Chondrocyte (in vitro differentiated cells): ENCODE data around the gene PITX1. TPM values are rescaled to one million over a fixed set of nuclear protein-coding genes. Genes with fewer than 3 reads are reported as not detected.
"Not testable (repeated sequence)": the region's sequence is repeated elsewhere in the genome, so short reads cannot be mapped to it uniquely, and the experiment has no call there.

Source experiments
- DNase-seq: peaks from one replicate; pipeline ENCODE4 v3.0.0; 2021; ENCODE audit warnings: mixed read lengths, low spot score
- H3K27ac Mint-ChIP-seq: one replicate; pipeline ENCODE4 v1.8.0; 2021; ENCODE audit warnings: mild to moderate bottlenecking, moderate library complexity, mixed read lengths; ENCODE audit not compliant: unreplicated experiment
- H3K27me3 Mint-ChIP-seq: 2 replicates; pipeline ENCODE4 v1.8.0; 2021; ENCODE audit warnings: low read depth, mixed read lengths
- H3K36me3 Mint-ChIP-seq: 2 replicates; pipeline ENCODE4 v1.8.0; 2021; ENCODE audit warnings: low read depth, mixed read lengths
- H3K4me1 Mint-ChIP-seq: 2 replicates; pipeline ENCODE4 v1.8.0; 2021; ENCODE audit warnings: low read depth, mild to moderate bottlenecking, mixed read lengths
- H3K4me3 Mint-ChIP-seq: one replicate; pipeline ENCODE4 v1.8.0; 2021; ENCODE audit warnings: mild to moderate bottlenecking, moderate library complexity, mixed read lengths; ENCODE audit not compliant: unreplicated experiment
- H3K9me3 Mint-ChIP-seq: 2 replicates; pipeline ENCODE4 v1.8.0; 2021; ENCODE audit warnings: low read depth, mixed read lengths
- total RNA-seq: library from RNA; stranded (reverse); gene quantifications from 3 replicates; pipeline ENCODE4 v1.2.1, GENCODE V29; 2021
- TF ChIP-seq, protein P1 (sequence below): fragments of 200-600 bp; sonication (generic); IDR thresholded peaks from 2 replicates; pipeline ENCODE4 v1.5.0; 2021; ENCODE audit warnings: antibody characterized with exemption, mild to moderate bottlenecking, moderate library complexity

PITX1 gene
- total RNA-seq, 1 donor from 2014 or later, result not detected

DNA sequence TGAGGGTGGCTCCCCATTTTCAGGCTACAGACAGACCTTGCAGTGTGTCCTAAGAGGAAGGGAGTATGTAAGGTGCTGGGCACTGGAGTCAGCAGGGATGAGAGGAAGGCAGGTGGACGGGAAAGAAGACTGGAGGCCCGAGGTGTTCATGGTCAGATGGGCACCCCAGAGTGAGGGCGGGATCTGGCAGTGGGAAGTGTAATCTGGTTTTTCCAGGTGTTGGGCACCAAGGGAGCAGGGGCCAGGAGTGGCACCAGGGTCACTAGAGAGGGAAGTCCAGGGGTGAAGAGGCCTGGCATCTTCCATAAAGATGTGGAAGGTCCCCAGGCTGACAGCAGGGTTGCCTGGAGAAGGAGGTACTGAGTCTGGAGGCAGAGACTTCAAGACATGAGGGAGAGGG is 29.7 kb downstream of the PITX1 start:
- Mint-ChIP-seq H3K36me3 (peaks cover 14% of the 10 kb centered on the region), H3K4me1 (no peaks in the 10 kb centered on the region), H3K27me3 (peaks cover 33% of the 10 kb centered on the region), H3K9me3 (peaks cover 12% of the 10 kb centered on the region), H3K27ac (no peak overlapping the region), H3K4me3 (no peak overlapping the region)
- TF ChIP-seq, protein P1, sequence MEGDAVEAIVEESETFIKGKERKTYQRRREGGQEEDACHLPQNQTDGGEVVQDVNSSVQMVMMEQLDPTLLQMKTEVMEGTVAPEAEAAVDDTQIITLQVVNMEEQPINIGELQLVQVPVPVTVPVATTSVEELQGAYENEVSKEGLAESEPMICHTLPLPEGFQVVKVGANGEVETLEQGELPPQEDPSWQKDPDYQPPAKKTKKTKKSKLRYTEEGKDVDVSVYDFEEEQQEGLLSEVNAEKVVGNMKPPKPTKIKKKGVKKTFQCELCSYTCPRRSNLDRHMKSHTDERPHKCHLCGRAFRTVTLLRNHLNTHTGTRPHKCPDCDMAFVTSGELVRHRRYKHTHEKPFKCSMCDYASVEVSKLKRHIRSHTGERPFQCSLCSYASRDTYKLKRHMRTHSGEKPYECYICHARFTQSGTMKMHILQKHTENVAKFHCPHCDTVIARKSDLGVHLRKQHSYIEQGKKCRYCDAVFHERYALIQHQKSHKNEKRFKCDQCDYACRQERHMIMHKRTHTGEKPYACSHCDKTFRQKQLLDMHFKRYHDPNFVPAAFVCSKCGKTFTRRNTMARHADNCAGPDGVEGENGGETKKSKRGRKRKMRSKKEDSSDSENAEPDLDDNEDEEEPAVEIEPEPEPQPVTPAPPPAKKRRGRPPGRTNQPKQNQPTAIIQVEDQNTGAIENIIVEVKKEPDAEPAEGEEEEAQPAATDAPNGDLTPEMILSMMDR, result no peak
- DNase-seq, result no peak

DNA sequence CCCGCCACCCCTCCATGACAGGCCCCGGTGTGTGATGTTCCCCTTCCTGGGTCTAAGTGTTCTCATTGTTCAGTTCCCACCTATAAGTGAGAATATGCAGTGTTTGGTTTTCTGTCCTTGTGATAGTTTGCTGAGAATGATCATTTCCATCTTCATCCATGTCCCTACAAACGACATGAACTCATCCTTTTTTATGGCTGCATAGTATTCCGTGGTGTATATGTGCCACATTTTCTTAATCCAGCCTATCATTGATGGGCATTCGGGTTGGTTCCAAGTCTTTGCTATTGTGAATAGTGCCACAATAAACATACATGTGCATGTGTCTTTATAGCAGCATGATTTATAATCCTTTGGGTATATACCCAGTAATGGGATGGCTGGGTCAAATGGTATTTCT is 36.0 kb downstream of the PITX1 start:
- not testable (repeated sequence) for H3K4me3 Mint-ChIP-seq
- Mint-ChIP-seq H3K36me3 (peaks cover 15% of the 10 kb centered on the region), H3K27me3 (peaks cover 32% of the 10 kb centered on the region)

DNA sequence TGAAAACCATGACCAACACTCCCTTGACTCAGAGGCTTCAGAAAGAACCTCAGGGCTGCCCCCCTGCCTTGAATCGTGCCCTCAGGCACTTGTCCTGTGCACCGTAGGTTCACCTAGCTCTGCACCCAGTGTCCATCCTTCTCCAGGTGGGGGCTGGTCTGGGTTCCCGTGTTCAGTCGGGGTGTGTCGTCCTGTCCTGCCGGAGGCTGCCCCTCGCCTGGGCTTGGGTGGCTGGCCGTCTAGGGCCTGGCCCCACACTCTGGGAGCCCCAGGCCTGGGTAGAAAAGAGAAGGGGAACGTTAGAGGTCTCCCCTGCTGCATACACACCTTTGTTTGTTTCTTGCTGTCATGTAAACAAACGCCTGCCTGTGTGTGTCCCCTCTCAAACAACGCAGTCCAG is 37.0 kb downstream of the PITX1 start:
- peaks cover 24% of the 10 kb centered on the region for H3K27me3 Mint-ChIP-seq
- DNase-seq, result no peak
- TF ChIP-seq, protein P1, result no peak
- H3K27ac Mint-ChIP-seq, result no peak overlapping the region
- peaks cover 5% of the 10 kb centered on the region for H3K4me1 Mint-ChIP-seq
- H3K4me3 Mint-ChIP-seq, result no peak overlapping the region
- H3K9me3 Mint-ChIP-seq, result peaks cover 7% of the 10 kb centered on the region
- peaks cover 9% of the 10 kb centered on the region for H3K36me3 Mint-ChIP-seq

More for the DNA sequence above, 36.0 kb downstream of the PITX1 start:
- not testable (repeated sequence) for DNase-seq, H3K4me1 Mint-ChIP-seq, H3K27ac Mint-ChIP-seq
- H3K9me3 Mint-ChIP-seq, result peaks cover 12% of the 10 kb centered on the region

DNA sequence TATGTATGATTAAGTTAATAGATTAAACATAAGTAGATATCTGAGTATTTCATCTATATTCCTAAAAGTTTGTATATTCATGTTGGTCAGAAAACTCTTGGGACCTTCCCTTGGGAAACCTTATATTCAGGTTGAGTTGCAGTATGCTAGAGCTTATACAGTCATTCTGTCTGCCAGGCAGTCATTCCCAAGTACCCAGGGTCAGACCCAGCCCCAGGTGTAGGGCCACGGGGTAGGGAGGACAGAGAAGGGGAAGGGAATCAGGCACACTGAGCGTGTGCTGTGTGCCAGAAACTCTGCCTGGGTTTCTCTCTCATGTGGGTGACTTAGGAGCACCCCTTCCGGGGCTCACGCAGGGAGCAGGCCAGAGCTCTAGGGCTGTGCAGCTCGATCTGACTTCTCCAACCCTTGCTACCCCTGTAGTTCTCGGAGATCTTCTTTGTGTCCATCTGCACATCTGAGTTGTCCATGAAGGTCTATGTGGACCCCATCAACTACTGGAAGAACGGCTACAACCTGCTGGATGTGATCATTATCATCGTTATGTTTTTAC is 38.1 kb downstream of the PITX1 start:
- Mint-ChIP-seq H3K4me1 (peaks cover 5% of the 10 kb centered on the region), H3K27ac (no peak overlapping the region), H3K27me3 (peaks cover 20% of the 10 kb centered on the region), H3K9me3 (peaks cover 11% of the 10 kb centered on the region), H3K36me3 (peaks cover 8% of the 10 kb centered on the region), H3K4me3 (no peak overlapping the region)
- DNase-seq, result no peak
- TF ChIP-seq, protein P1, result no peak

DNA sequence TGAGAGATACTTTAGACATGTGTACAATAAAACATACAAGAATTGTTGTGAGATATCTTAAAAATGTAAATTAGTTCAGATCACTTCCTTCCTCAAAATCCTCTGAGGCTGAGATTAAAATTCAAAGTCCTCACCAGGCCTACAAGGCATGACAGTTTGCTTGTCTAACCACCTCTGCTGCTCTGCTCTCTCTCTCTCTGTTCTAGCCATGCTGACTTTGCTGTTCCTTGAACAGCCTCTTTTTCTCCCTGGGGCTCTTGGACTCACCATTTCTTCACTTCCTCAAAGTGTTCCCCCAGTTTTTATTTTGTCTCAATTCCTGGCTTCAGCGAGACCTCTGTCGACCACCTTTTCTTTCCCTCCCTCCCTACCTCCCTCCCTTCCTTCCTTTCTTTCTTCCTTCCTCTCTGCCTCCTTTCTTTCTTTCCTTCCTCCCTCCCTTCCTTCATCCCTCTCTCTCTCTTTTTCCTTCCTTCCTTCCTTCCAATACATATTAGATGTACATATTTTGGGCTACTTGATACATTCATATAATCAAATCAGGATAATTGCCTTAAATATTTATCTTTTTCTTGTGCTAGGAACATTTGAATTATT is 39.4 kb downstream of the PITX1 start:
- H3K9me3 Mint-ChIP-seq, result peaks cover 13% of the 10 kb centered on the region
- TF ChIP-seq, protein P1, result no peak
- peaks cover 5% of the 10 kb centered on the region for H3K4me1 Mint-ChIP-seq
- peaks cover 4% of the 10 kb centered on the region for H3K36me3 Mint-ChIP-seq
- H3K4me3 Mint-ChIP-seq, result no peak overlapping the region
- H3K27ac Mint-ChIP-seq, result no peak overlapping the region
- DNase-seq, result no peak
- peaks cover 11% of the 10 kb centered on the region for H3K27me3 Mint-ChIP-seq

DNA sequence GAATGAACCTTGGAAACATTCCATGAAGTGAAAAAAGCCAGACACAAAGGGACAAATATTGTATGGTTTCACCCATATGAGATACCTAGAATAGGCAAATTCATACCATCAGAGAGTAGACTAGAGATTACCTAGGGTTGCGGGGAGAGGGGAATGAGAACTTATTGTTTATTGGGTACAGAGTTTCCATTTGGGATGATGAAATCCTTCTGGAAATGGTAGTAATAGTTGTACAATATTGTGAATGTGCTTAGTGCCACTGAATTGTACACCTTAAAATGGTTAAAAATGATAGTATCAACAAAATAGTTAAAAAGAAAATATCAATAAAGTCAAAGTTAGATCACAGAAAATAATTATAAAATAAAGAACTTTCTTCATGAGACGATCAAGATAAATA is 40.9 kb downstream of the PITX1 start:
- Mint-ChIP-seq H3K4me1 (peaks cover 5% of the 10 kb centered on the region), H3K27ac (no peak overlapping the region), H3K9me3 (peaks cover 13% of the 10 kb centered on the region), H3K27me3 (peaks cover 7% of the 10 kb centered on the region), H3K36me3 (peaks cover 2% of the 10 kb centered on the region), H3K4me3 (no peak overlapping the region)
- DNase-seq, result no peak
- TF ChIP-seq, protein P1, result no peak
